T1000 (cell line): ENCODE measurements around the gene RARRES1.

ENCODE experiments used
- DNase-seq: peaks from one replicate; lab custom pipeline; 2025; ENCODE audit warnings: mixed read lengths; lab: John Stamatoyannopoulos, UW

The RARRES1 gene, protein sequence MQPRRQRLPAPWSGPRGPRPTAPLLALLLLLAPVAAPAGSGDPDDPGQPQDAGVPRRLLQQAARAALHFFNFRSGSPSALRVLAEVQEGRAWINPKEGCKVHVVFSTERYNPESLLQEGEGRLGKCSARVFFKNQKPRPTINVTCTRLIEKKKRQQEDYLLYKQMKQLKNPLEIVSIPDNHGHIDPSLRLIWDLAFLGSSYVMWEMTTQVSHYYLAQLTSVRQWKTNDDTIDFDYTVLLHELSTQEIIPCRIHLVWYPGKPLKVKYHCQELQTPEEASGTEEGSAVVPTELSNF

GRCh38 chr3:158731938-158732855 is at the start of gene RARRES1:
RARRES1 (minus strand) TSS chr3:158732457; CDS start chr3:158732415, 42 bp downstream.
- DNase-seq, result no peak

DNA sequence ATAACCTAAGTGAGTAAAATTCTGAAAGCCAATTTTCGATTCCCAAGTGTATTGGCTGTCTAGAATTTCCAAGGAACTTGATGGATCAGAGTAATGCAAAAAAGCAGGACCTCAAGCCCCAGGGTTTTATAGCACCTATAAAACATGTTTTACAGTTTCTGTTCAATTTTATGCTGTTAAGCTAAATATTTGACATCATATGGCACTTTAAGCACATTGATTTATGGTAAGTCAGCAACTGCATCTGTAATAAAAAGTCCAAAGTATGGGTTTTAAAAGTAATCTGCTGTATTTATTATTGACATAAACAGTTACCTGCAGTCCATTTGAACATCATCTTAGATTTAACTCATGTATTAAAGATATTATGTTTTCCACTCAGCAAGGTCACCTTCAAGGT is 49.6 kb upstream of the RARRES1 start:
- no peak for DNase-seq

GRCh38 chr3:158781191-158781590 is 48.9 kb upstream of the RARRES1 start:
- no peak for DNase-seq

- no peak for DNase-seq
These were observed 48.5 kb upstream of the RARRES1 start for GRCh38 chr3:158780766-158781165.

DNA sequence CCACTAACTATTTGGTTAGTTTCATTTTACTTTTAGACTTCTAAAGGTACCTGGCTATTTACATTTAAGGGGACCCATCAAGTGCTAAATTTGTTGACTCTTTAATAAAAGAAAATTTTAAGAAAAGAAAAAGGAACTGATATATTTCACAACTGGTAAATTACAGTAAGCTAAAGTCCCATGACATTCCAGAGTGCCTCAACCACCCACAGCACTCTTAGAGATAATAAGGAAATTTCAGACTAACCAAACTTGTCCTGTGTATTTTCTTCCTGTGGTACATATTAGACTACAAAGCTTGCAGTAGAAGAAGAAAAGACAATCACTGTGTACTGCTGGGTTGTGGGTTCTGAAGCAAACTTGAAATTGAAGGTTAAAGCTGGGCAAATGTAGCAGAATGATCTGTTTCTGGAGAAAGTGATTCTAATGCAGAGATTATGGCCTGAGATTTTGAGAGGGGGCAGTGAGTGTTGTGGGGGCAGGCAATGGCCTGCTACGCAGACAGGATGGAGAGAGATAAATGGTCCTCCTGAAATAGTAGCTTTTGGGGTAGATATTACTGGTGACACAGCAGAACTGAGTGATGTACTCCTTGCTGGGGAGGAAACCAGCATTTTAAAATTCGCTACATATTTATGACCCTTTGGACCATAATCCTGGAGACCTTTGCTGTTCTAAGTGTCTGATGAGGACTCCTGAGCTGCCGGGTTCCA is 45.1 kb upstream of the RARRES1 start:
- DNase-seq, result no peak

DNA sequence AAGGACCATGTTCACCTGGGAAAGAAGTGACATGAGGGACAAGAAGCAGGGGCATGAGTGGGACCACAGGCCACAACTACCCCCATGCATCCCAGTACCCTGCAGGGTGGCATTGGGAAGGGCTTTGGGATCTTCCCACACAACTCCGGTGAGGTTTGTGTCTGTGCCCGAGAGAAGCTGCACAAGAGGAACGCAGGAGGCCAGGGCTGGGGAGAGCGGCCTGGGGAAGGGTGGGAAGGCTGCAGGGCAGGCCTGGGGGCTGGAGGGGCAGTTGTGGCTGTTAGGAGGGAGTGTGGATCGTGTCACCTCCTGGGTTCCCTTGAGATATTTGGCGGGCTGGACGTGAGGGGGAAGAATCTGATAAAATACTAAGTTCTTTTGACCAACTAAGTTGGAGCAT is 44.3 kb upstream of the RARRES1 start:
- no peak for DNase-seq

DNA sequence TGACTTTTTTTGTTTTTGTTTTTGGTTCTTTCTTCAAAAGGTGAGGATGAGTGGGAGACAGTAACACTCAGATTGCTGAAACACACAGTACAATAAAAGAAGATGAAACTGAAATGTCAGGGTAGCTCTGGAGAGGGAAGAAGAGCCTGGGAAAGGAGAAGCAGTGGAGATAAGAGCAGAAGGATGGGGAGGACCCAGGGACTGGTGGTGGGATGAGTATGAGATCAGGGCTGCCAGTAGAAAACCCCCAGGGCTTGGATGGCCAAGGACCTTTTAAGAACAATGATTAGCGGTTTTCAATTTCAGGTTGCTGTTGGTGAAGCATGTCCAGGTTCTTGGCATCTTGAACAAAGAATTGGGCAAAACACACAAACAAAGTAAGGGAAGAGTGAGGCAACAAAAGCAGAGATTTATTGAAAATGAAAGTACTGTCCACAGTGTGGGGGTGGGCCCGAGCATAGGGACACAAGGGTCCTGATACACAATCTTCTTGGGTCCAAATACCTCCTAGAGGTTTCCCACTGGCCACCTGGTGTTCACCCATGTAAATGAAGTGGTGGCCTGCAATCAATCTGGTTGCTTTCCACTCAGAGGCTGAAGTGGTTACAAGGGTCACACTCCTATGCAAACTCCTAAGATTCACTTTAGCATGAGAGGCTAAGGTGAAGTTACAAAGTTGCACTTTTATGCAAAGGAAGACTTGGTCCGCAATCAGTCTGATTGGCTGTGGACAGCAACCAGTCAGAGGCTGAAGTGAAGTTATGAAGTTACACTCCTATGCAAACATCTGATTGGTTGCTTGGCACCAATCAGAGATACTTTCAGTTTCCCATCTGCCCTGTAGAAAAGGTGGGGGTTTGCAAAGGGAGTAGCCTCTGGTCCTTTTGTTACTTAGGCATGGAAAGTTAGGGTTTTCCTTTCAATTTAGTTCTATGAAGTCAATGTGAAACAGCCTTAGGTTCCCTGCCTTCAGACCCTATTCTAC is 43.5 kb upstream of the RARRES1 start:
- no peak for DNase-seq

DNA sequence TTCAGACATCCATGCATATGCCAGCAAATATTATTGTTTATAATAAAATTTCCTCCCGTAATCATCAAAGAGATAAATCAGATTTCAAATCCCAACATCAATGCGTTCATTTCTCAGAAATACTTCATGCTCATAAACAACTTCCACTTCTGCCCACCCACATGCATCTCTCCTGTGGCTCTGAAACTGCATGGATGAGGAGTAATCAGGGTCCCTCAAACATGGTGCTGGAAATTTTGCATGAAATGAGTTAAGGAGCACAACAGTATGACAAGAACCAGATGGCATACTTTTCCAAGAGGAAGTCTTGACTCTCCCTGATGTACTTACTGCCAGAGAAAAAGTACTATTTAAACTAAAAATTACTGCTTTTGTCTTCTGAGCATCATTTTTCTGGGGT is 42.7 kb upstream of the RARRES1 start:
- DNase-seq, result no peak

DNA sequence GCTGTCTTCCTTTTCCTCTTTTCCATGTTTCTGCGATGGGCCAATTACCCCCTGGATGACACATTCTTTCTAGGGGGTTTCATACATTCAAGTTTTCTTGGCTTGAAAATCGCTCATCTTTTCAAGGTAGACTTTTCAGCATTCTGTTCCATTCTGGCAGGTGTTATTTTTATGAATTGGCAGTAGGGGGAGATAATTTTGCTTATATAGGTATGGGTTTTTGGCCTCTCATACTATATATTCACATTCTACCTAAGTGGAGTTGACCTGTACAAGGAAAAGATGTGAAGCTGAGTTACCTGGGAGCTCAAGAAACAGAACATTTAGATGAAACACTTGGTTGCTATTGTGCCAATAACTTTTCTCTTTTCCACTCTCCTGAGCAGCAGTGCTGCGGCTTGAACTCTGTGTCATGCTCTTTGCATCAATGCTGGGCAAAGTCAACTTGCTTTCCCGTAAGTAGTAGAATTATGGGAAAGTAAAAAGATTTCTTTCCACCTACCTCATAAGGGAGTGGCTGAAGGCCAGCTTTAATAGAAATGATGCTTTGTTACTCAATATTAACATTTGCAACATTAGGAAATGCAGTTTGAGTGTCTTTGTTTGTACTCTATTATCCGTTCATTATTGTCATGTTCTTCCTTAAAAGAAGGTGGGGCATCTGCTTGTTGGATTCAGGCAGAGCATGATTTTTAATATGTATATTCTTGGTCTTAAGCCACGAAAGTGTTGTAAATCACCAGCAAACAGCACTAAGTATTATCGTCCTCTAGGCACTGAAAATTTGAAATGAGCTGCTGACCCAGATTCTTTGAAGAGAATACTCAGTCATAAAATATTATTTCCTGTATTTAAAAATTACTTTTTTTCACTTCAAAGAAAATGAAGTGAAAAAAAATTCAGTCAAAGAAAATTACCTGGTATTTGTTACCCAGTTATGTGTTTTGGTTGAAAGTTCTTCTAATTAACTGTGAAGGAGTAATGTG is 41.9 kb upstream of the RARRES1 start:
- no peak for DNase-seq

DNA sequence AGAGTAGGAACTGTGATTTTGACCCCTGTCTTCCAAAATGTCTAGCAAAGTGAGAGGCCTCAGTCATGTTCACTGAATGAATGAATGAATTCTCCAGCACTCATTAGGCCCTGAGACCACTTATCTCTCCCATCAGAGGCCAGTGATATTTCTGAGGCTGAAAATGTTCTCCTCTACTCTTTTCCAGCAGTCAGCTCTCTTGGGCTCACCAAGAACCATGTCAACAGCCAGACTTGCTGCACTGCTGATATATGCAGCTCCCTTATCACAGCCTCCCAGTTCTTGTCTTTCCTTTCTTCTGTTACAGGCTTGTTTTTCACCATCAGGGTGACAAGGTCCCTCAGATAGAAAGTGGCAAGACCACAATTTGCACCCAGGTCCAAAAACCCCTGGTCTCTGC is 40.9 kb upstream of the RARRES1 start:
- DNase-seq, result no peak

DNA sequence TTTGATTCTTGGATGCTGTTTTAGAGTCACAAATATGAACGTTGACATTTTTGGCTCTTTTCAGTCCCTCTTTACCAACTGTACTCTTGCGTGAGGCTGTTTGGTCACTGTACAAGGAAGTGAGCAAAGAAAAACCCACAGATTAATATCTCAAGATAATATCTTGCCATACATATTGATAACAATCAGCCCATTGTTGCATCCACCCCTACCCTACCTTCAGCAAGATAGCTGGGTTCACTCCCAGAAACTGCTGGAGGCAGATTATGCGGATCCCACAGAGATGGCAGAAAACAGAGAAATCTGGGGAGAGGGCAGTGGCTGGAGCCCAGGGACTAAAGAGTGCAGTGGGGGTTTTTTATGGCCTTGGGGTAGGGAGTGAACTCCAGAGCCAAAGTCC is 39.7 kb upstream of the RARRES1 start:
- DNase-seq, result no peak

- DNase-seq, result no peak
These were observed 39.3 kb upstream of the RARRES1 start for GRCh38 chr3:158771577-158771976.

DNA sequence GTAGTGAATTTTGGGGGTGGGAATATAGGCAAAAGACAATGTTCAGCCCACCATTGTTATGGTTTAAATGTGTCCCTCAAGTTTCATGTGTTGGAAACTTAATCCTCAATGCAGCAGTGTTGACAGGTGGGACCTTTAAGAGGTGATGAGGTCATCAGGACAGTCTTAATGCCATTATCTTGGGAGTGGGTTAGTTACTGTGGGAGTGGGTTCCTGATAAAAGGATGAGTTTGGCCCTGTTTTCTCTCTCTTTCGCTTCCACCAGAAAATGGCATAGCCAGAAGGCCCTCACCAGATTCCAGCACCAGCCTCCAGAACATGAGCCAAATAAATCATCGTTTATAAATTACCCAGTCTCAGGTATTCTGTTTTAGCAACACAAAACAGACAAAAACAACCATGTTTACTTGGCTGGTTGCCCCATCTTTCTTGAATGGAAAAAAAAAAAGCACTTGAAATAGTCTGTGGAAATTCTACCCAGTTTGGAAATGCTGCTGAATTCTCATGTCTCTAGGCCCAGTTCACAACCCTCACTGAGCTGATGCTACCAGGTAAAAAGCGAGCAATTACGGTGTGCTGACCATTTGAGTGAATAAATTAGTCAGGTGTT is 38.6 kb upstream of the RARRES1 start:
- no peak for DNase-seq

- no peak for DNase-seq
These were observed 37.9 kb upstream of the RARRES1 start for GRCh38 chr3:158769952-158770740.

DNA sequence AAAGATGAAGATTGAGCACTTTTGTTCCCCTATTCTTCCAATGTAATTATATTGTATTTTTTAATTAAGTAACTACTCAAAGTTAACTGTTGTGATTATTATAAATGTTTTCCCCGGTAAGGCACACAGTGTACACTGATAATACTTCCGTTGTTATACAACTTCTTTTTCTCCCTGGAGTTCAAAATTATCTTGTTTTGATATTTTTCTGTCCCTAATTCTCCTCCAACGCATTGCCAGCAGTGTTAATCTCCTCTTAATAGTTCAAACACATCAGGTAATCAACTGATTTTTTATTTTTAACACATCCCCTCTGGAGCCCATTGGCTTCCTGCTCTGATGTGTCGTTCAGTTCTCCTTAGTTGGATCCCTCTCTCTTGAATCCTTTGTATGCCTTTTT is 37.3 kb upstream of the RARRES1 start:
- DNase-seq, result no peak

DNA sequence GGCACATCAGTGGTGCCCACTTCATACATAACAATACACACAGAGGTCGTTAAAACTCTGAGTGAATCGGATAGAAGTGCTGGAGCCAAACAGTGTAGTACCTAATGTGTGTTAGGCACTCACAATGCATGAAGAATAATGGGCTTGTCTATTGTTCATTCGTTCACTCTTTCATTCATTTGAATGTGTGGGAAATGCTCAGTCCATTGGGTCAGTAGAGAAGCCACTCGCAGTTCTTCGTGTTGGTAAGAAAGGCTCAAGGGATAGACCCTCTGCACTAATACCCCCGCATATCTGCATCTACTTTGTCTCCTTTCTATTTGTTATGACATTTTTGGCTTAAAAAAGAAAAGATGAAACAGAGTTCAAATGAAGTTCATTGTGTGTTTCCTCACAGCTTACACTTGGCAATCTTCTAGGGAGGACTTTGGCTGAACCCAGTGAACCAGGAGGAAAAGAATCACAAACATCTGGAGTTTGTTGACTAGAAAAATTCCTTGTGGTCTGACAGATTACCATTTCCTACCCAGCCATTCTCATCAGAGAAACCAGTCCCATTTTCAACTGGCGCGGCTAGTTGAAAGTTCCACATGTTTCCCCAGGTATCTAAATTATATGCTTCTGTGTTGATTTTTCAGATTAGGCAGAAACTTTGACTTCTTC is 36.8 kb upstream of the RARRES1 start:
- DNase-seq, result no peak

GRCh38 chr3:158768361-158768787 is 36.1 kb upstream of the RARRES1 start:
- no peak for DNase-seq

DNA sequence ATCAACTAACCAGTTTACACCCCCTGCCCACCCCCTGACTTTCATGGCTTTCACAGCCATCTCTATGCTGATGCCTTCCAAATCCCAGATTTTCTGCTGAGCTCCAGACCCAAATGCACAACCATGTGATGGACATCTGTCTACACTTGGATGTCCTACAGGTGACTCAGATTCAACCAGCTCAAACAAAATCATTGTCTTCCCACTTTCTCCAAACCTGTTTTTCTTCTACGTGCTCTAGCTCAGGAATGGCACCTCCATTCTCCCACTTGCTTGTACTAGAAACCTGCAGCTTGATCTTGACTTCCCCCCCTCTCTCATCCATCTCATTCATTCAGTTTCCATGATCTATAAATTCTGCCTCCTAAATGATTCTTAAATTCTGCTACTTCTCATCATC is 34.1 kb upstream of the RARRES1 start:
- DNase-seq, result no peak
